Activated effector memory CD4-positive, alpha-beta T cell treated with anti-CD3 and anti-CD28 coated beads, Interleukin-2, amount 50 U/mL, for 16 hours (primary cell): Measurements from ENCODE around the gene MROH8.

ENCODE experiments used
- DNase-seq: peaks from one replicate; pipeline ENCODE4 v3.0.0-alpha.2; 2020

Gene MROH8

GRCh38 chr20:37198932-37199660 is 19.7 kb upstream of the MROH8 start:
- no peak for DNase-seq

GRCh38 chr20:37194621-37195417 is 15.5 kb upstream of the MROH8 start:
- DNase-seq, result no peak

GRCh38 chr20:37193821-37194220 is 14.5 kb upstream of the MROH8 start:
- no peak for DNase-seq

GRCh38 chr20:37193226-37193625 is 13.9 kb upstream of the MROH8 start:
- DNase-seq, result no peak

GRCh38 chr20:37192137-37192854 is 12.9 kb upstream of the MROH8 start:
- DNase-seq, result peak; percentile 88

GRCh38 chr20:37190354-37191112 is 11.2 kb upstream of the MROH8 start:
- no peak for DNase-seq

GRCh38 chr20:37189416-37190016 is 10.2 kb upstream of the MROH8 start:
- DNase-seq, result no peak

- no peak for DNase-seq
Observed at GRCh38 chr20:37188787-37189186, 9.4 kb upstream of the MROH8 start.

GRCh38 chr20:37185686-37186085 is 6.3 kb upstream of the MROH8 start:
- no peak for DNase-seq

- no peak for DNase-seq
Observed at GRCh38 chr20:37179683-37180524, 556 bp upstream of the MROH8 start.

GRCh38 chr20:37172836-37173235 is 6.5 kb downstream of the MROH8 start:
- DNase-seq, result no peak

GRCh38 chr20:37166867-37167266 is 12.5 kb downstream of the MROH8 start:
- DNase-seq, result no peak

- no peak for DNase-seq
Observed at GRCh38 chr20:37165031-37165430, 14.3 kb downstream of the MROH8 start.

GRCh38 chr20:37163832-37164554 is 15.4 kb downstream of the MROH8 start:
- no peak for DNase-seq

- no peak for DNase-seq
Observed at GRCh38 chr20:37162646-37163045, 16.7 kb downstream of the MROH8 start.

- no peak for DNase-seq
Observed at GRCh38 chr20:37161830-37162549, 17.4 kb downstream of the MROH8 start.

GRCh38 chr20:37160683-37161082 is 18.7 kb downstream of the MROH8 start:
- DNase-seq, result no peak

- DNase-seq, result no peak
Observed at GRCh38 chr20:37158248-37158647, 21.1 kb downstream of the MROH8 start.

GRCh38 chr20:37155987-37156386 is 23.4 kb downstream of the MROH8 start:
- DNase-seq, result no peak

- DNase-seq, result no peak
Observed at GRCh38 chr20:37154684-37155298, 24.6 kb downstream of the MROH8 start.
